Measurements from ENCODE around the gene PXK.

Gene PXK

DNA sequence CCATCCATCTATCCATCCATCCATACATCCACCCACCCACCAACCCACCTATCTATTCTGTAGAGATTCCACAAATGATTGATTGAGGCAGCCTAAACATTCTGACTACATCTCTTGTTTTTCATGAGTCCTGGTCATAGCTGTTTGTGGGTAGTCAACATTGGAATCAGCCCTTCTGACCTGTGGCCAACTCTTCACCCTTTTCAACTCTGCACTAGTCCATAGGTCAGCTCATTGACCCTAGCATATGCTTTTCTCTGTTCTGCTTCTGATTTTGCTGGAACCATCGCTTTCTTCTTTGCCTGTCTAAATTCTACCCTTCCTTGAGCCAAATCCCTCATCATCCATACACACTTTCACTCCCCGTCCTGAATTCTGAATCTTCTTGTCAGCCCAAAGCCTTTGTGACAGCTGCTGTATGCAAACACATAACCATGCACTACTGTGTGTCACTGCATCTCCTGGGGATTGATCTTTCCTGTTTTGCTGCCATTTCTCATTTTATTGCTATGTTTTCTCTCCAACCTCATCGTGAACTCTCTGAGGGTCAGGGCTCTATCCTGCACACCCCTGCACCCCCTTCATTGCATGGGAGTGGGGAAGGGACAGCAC is 142.4 kb downstream of the PXK start:
- Histone ChIP-seq H3K4me1 (ENCODE audit: insufficient read depth, low read length) (no peaks in the 10 kb centered on the region), H3K9me3 (ENCODE audit: low read length) (no peaks in the 10 kb centered on the region), H3K4me3 (ENCODE audit: low read depth in 1 of 2, low read length in 2 of 2) (no peak overlapping the region), H3K27me3 (ENCODE audit: control insufficient read depth in 1 of 2, insufficient read depth in 2 of 2, low read length in 2 of 2) (no peaks in the 10 kb centered on the region), H3K9ac (ENCODE audit: low read length) (no peak overlapping the region), H3K27ac (ENCODE audit: low read depth, low read length) (no peak overlapping the region), H3K36me3 (ENCODE audit: insufficient read depth, low read length) (no peaks in the 10 kb centered on the region)

Data from muscle layer of colon (tissue), 2 donors.